Vagina (tissue), 2 donors: ENCODE measurements around the gene POC1B.

Experiments used
- CTCF ChIP-seq, 3 experiments: fragments of 450-650 bp in 2 of 3; fragments of 200-600 bp in 1 of 3; sonication (generic) in 1 of 3; IDR thresholded peaks; one replicate each; pipeline ENCODE4 v1.5.1; 2017 to 2019; ENCODE audit warnings: antibody characterized with exemption in 3 of 3, mild to moderate bottlenecking in 2 of 3, moderate library complexity in 2 of 3
- POLR2A ChIP-seq, 2 donors: fragments of 450-650 bp; IDR thresholded peaks; one replicate each; pipeline ENCODE4 v1.6.1; 2017; ENCODE audit warnings: antibody characterized with exemption in 2 of 2, mild to moderate bottlenecking in 2 of 2, moderate library complexity in 2 of 2
- POLR2AphosphoS5 ChIP-seq, 2 donors: sonication (generic); formaldehyde crosslinking; IDR thresholded peaks; one replicate each; pipeline ENCODE4 v1.9.0; 2017; ENCODE audit warnings: antibody characterized with exemption in 2 of 2, mild to moderate bottlenecking in 2 of 2, low read depth in 1 of 2; ENCODE audit not compliant: insufficient read depth in 1 of 2

DNA sequence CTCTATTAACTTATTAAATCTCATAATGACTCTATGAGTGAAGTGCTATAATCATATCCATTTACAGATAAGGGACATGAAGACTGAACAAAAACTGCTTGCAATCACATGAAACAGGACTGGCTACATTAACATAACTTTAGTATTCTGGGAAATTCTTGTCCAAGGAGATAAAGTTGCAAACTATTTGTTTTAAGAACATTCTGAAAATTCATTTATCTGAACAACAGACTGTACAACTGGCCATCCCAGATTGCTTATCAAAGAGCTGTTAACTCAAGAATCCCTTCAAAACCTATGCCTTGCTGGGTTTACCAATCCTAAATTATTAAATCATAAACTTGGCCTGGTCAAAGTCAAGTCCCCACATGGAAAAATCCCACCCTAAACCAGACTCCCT, 39.2 kb upstream of the POC1B start:
- TF ChIP-seq CTCF (IDR thresholded peaks at IDR 0.05) = no peak
- no peak for TF ChIP-seq POLR2A (IDR thresholded peaks at IDR 0.05)
- no peak for TF ChIP-seq POLR2AphosphoS5 (IDR thresholded peaks at IDR 0.05; ENCODE audit: insufficient read depth in 1 of 2, low read depth in 1 of 2)
